HG03039 (cell line): ENCODE results near the gene BCAP31.

Experiments used
- ATAC-seq: cut with Tn5 transposase; IDR thresholded peaks from one replicate; pipeline ENCODE4 v1.9.1; 2021; ENCODE audit warnings: mild to moderate bottlenecking, moderate library complexity; ENCODE audit not compliant: unreplicated experiment

BCAP31 gene

GRCh38 chrX:153724252-153725038 lies at the start of gene BCAP31, which contains the start of gene ABCD1:
Gene BCAP31, minus strand, starts transcription at chrX:153724387. Its CDS starts 1,143 bp downstream, at chrX:153723244.
Gene ABCD1, plus strand, starts transcription at chrX:153724856. Its CDS starts 411 bp downstream, at chrX:153725267.
- peak; percentile 53 for ATAC-seq

GRCh38 chrX:153773218-153773611 lies 49.0 kb upstream of the BCAP31 start:
- no peak for ATAC-seq

DNA sequence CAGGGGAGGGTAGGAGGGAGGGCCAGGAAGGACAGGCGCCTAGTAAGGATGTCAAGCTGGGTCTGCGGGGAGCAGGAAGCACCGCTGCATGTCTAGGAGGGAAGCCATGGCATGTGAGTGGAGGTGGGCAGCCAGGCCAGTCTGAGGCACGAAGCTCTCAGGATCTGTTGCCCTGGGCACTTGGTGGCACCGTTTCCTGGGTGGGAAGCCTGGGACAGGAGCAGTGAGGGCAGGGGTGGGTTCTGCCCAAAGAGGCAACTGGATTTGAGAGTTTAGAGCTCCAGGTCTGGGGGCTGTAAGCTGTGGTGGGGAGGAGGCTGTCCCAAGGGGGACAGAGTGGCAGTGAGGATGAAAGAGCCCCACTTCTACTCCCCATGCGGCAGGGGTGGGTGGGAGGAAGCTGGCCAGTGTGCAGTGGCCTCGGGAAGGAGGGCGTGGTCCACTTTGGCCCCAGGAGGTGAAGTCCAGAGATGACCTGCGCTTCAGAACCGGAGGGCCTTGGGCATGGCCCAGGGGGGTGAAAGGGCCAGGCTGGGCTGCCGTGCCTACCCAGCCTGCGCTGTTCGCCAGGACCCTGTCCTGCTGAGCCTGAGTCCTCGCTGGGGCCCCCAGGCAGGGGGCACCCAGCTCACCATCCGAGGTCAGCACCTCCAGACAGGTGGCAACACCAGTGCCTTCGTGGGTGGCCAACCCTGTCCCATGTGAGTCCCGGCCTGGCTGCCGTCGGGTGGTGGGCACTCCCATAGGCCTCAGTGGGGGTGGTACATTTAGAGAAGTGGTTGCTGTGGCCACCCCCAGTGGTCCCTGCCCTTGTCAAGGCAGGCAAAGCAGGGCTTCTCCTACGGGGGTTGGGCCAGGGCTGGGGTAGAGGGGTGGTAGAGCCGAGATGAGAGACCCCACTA lies 48.4 kb upstream of the BCAP31 start:
- ATAC-seq: no peak

DNA sequence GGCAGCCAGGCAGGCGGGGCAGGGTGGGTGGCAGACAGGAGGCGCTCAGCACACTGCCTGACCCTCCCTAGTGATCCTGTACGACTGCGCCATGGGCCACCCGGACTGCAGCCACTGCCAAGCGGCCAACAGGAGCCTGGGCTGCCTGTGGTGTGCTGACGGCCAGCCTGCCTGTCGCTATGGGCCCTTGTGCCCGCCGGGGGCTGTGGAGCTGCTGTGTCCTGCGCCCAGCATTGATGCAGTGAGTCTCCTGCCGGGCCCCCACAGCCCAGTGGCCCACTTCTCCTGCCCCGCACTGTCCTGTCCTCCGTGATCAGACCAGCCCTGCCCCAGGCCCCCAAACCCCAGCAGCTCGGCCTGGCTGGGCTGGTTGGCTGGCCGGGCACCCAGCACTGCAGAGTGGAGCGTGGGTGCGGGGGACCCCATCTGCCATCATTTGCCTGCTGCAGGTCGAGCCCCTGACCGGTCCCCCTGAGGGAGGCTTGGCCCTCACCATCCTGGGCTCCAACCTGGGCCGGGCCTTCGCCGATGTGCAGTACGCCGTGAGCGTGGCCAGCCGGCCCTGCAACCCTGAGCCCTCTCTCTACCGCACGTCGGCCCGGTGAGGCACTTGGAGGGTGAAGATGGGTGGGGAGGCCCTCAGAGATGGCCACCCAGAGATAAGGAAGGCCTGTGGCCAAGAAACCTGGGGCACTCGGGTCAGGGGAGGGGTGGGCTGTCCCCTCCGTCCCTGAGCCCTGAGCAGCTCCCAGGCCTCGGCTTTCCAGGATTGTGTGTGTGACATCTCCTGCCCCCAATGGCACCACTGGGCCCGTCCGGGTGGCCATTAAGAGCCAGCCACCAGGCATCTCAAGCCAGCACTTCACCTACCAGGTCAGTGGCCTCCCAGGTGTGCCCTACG lies 47.5 kb upstream of the BCAP31 start:
- no peak for ATAC-seq

- no peak for ATAC-seq
Observed at GRCh38 chrX:153770601-153771414, 46.6 kb upstream of the BCAP31 start.

DNA sequence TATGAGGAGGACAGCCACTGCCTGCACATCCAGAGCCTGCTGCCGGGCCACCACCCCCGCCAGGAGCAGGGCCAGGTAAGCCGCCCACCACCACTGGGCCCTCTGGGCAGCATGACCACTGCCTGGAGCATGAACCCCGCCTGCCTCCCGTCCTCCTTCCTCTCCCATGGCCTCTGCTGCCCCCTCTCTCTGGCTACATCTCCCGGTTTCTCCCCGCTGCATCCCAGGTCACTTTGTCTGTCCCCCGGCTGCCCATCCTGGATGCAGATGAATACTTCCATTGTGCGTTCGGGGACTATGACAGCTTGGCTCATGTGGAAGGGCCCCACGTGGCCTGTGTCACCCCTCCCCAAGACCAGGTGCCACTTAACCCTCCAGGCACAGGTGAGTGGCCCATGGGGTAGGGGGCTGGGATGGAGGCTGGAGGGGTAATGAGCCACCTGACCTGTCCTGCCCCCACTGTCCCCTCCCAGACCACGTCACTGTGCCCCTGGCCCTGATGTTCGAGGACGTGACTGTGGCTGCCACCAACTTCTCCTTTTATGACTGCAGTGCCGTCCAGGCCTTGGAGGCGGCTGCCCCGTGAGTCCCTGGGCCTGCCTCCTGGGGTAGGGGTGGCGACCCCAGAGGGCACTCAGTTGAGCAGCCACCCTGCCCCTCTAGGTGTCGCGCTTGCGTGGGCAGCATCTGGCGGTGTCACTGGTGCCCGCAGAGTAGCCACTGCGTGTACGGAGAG lies 45.8 kb upstream of the BCAP31 start:
- no peak for ATAC-seq

DNA sequence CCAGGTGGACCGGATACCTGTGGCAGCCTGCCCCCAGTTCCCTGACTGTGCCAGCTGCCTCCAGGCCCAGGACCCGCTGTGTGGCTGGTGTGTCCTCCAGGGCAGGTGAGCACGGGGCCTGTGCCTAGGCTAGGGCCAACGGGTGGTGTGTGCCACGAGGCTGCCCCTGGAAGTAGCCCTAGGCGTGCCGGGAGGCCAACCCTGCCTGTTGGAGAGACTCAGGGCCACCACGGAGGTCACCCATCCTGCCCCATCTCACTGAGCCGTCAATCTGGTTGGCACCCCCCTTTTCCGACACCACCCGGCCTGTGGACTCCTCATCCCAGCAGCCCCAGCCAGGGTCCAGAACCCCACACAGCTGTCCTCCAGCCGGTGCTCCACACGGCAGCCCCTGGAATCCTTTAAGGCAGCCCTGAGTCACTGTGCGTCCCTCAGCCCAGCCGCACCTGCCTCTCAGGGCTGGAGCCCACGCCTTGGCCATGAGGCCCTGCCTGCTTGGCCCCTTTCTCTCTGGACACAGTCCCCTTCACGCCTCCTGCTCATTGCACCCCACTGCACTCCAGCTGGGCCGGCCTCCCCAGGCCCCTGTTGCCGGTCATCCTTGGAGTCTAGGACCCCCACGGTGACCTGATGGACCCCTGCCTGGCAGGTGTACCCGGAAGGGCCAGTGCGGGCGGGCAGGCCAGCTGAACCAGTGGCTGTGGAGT lies 45.1 kb upstream of the BCAP31 start:
- no peak for ATAC-seq

DNA sequence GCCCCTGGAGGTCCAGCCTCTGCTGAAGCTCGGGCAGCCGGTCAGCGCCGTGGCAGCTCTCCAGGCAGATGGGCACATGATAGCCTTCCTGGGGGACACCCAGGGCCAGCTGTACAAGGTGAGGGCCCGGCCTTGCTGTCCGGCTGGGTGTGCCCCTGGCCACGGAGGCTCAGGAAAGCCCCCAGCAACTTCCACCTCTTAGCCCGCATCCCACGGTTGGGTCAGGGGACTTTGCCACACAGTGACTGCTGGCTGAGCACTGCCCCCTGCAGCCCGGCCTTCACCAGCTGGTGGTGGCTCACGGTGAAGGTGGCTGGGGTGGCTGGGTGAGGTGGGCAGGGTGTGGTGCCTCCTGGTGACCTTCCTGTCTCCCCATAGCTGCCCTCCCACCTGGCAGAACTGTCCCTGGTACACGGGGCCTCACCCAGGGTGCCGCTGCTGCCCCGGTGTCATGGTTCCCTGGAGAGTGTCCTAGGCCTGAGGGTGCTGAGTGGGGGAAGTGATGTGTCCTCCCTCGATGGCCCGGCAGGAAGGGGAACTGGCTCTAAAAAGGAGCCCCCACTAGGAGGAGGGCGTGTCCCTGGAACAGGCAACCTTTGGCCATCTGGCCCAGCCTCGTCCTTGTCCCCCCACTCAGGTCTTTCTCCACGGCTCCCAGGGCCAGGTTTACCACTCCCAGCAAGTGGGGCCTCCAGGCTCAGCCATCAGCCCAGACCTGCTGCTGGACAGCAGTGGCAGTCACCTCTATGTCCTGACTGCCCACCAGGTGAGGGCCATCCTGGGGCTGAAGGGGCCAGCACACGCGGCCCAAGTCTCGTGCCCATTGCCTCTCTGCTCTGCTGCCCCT lies 44.3 kb upstream of the BCAP31 start:
- no peak for ATAC-seq

GRCh38 chrX:153767674-153768055 lies 43.5 kb upstream of the BCAP31 start:
- no peak for ATAC-seq

DNA sequence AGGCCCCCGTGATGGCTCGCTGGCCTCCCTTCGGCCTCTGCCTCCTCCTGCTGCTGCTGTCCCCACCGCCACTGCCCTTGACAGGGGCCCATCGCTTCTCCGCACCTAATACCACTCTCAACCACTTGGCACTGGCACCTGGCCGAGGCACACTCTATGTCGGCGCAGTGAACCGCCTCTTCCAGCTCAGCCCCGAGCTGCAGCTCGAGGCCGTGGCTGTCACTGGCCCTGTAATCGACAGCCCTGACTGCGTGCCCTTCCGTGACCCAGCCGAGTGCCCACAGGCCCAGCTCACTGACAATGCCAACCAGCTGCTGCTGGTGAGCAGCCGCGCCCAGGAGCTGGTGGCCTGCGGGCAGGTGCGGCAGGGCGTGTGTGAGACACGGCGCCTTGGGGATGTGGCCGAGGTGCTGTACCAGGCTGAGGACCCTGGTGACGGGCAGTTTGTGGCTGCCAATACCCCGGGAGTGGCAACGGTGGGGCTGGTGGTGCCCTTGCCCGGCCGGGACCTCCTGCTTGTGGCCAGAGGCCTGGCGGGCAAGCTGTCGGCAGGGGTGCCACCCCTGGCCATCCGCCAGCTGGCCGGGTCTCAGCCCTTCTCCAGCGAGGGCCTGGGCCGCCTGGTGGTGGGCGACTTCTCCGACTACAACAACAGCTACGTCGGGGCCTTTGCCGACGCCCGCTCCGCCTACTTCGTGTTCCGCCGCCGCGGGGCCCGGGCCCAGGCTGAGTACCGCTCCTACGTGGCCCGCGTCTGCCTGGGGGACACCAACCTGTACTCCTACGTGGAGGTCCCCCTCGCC lies 42.9 kb upstream of the BCAP31 start:
- no peak for ATAC-seq

GRCh38 chrX:153766098-153766817 lies 42.1 kb upstream of the BCAP31 start:
- ATAC-seq: no peak

DNA sequence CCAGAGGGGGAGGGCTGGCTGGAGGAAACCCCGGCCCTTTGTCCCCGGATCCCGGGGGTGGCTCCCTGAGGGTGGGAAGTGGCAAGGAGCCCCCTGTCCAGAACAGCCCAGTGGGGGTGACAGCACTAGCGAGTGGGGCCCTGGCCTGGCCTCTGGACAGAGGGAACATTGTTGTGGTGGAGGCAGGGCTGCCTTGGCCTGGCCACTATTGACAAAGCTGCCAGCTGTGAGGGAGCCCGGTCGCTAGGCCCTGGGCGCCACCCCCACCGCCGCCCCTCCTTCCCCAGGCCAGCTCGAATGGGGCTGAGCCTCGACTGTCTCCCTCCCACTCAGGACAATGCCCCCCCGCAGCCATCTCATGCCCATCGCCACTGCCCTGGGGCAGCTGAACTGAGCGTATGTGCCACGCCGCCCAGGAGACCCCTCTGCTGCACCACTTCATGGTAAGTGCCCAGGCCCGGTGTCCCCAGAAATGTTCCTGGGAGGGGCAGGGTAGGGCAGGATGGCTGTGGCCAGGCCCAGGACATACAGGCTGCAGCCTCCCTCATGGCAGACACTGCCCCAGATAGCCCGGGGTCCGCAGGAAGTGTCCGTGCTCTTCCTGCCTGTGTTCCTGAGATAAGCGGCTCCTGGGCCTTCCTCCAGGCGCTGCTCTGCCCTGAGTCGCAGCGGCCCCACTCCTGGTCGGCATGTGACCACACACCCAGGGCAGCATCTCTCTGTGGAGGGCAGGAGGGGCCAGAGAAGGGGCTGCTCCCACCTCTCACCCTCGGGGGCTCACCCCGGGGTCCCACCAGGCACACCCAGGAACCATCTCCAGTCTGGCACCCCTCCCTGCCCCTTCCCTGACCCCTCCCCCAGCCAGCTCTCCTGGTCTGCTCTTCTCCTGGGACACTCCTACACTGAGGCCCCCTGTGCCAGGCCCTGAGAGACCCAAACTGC lies 41.2 kb upstream of the BCAP31 start:
- no peak for ATAC-seq

DNA sequence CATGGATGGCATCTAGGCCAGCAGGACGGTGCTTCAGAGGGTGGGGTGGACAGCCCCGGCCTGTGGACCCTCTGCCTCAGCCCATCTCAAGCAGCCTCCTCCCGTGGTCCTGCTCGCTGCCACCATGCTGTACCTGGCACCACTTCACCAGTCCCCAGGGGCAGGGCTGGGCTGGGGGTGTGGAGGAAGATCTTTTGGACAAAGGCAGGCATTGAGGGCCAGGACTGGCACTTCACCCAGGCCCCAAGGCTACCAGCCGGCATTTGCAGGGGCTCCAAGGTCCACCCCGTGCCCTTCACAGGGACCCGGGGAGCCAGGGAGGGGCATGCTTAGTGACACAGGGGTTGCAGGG lies 40.6 kb upstream of the BCAP31 start:
- no peak for ATAC-seq

- no peak for ATAC-seq
Observed at GRCh38 chrX:153763989-153764755, 40.0 kb upstream of the BCAP31 start, which contains the start of gene PLXNB3. Gene PLXNB3, plus strand, starts transcription at chrX:153764249. Its CDS starts 1,287 bp downstream, at chrX:153765536.
